Subcutaneous adipose tissue (tissue), 4 donors: ENCODE data around the gene NCAPH2. TPM values are rescaled to one million over a fixed set of nuclear protein-coding genes. Genes with fewer than 3 reads are reported as not detected.

Experiments used
- CTCF ChIP-seq: fragments of 450-650 bp; IDR thresholded peaks from one replicate; pipeline ENCODE4 v1.5.1; 2016; ENCODE audit warnings: low read depth, mild to moderate bottlenecking, control low read depth, antibody characterized with exemption, moderate library complexity
- total RNA-seq, 4 donors: library from RNA; depleted of rRNA; stranded (reverse); fragments of >200 nt; gene quantifications; one replicate each; pipeline ENCODE4 v1.1.0, GENCODE V29; 2016

NCAPH2 gene
- total RNA-seq, 4 donors from 2014 or later = 15.3 to 55.6 (median 27.8) TPM

GRCh38 chr22:50464451-50464850 lies 43.6 kb upstream of the NCAPH2 start:
- TF ChIP-seq CTCF = no peak

- TF ChIP-seq CTCF = no peak
Measured at GRCh38 chr22:50465066-50465930, 42.7 kb upstream of the NCAPH2 start.

GRCh38 chr22:50467341-50467740 lies 40.7 kb upstream of the NCAPH2 start:
- no peak for TF ChIP-seq CTCF

GRCh38 chr22:50467773-50468440 lies 40.1 kb upstream of the NCAPH2 start:
- TF ChIP-seq CTCF = no peak

- no peak for TF ChIP-seq CTCF
Measured at GRCh38 chr22:50468626-50469025, 39.4 kb upstream of the NCAPH2 start.

- no peak for TF ChIP-seq CTCF
Measured at GRCh38 chr22:50469377-50470305, 38.4 kb upstream of the NCAPH2 start.
